HG03378 (cell line): ENCODE data around the gene SUPT3H.
A peak's percentile ranks its signal among the peaks of the same experiment; 100 is the strongest.

Source experiments
- ATAC-seq: cut with Tn5 transposase; IDR thresholded peaks from one replicate; pipeline ENCODE4 v1.9.1; 2021; ENCODE audit warnings: mild to moderate bottlenecking, moderate library complexity; ENCODE audit not compliant: unreplicated experiment

SUPT3H gene

DNA sequence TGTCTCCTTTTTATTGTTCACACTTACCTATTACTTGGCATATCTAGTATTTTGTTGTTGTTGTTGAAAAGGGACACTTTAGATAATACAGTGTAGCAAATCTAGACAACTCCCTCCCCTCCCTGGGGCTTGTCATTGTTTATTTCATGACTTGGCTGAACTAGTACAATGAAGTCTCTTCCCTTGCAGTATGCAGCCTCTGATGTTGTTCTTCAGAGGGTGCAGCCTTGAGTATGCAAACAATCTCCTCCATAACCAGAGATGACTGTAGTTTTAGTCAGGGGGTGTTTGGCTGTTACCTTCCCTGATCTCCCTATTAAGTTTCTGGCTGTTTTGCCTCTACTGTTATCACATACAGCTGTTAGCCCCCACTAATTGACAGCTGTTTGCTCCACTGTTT, 365.0 kb downstream of the SUPT3H start:
- no peak for ATAC-seq

DNA sequence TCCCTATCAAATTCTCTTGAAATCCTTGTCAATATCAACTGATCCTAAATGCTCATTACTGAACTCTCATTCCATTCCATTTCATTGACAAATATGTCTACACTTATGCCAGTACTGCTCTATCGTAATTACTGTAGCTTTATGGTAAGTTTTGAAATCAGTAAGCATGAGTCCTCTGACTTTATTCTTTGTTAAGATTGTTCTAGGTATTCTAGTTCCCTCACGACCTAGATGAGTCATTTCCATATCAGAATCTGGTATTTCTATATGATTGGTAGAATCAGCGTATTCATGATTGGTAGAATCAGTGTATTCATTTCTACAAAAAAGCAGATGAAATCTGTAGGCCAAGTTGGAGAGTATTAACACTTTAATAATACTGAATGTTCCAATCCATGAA, 368.2 kb downstream of the SUPT3H start:
- ATAC-seq = no peak

DNA sequence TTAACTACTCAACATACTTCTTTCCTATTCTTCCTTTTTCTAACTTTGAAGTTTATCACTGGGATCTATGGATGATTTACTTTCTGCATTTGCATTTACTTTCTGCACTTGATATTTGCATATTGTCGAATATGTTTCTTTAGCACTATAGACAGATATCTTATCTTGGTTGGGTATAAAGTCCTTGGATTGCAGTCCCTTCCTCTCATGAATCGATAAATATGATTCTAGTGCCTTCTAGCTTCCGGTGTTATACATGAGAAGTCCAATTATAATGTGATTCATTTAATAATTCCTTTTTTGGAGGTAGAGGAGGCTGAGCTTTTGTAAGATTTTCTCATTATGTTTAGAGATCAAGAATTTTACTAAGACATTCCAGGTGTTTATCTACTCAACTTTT, 370.8 kb downstream of the SUPT3H start:
- ATAC-seq = no peak

DNA sequence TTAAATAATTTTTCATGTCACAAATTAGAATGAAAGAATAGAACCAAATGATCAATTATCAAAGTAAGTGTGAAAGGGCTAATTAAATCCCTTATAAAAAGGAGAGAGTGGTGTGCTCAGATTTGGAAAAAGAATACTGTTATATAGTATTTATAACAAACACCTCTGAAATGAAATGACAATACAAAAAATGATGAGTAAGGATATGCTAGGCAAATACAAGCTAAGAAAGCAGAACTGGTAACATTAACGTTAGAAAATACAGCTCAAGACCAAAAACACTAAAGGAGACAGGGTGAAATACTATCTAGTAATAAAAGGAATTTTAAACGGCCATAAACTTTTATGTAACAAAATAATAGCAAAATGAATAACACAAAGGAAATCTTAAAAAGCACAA, 373.8 kb downstream of the SUPT3H start:
- ATAC-seq = no peak

DNA sequence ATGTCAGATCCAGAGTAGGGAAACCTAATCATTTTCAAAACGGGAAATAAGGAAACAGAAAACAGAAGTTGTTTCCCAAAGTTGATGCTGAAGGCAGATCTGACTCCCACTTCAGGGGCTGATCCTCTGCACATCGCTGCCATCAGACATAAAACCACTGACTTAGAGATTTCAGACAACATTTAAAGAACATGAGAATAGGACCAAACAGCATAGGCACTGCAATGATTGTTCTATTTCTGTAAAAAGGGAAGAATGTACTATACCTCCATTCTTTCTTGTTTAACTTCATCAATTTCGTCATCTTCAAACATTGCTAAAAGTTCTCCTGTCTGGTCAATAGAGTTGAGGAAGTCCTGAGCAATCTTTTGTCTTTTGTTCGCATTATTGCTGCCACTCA, 374.3 kb downstream of the SUPT3H start:
- ATAC-seq = no peak

GRCh38 chr6:45002390-45003105, 375.2 kb downstream of the SUPT3H start:
- no peak for ATAC-seq

- ATAC-seq = peak; percentile 100
Observed at GRCh38 chr6:45001663-45002062, 376.1 kb downstream of the SUPT3H start.

- ATAC-seq = no peak
Observed at GRCh38 chr6:45000833-45001232, 376.9 kb downstream of the SUPT3H start.

DNA sequence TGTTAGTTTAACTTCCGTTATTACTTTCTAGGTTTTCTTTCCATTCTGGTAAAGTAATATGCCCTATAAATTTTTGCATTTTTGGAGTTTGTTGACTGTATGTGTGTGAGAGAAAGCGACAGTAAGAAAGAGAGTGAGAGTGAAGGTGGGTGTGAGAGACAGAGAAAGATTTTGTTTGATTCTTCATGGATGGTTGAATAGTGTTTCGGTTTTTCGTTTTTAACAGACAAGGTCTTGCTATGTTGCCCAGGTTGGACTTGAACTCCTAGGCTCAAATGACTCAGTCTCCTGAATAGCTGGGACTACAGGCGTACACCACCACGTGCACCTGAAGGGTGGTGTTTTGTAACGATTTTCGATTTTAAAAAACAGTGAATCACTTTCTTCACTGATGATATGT, 378.7 kb downstream of the SUPT3H start:
- ATAC-seq = no peak

DNA sequence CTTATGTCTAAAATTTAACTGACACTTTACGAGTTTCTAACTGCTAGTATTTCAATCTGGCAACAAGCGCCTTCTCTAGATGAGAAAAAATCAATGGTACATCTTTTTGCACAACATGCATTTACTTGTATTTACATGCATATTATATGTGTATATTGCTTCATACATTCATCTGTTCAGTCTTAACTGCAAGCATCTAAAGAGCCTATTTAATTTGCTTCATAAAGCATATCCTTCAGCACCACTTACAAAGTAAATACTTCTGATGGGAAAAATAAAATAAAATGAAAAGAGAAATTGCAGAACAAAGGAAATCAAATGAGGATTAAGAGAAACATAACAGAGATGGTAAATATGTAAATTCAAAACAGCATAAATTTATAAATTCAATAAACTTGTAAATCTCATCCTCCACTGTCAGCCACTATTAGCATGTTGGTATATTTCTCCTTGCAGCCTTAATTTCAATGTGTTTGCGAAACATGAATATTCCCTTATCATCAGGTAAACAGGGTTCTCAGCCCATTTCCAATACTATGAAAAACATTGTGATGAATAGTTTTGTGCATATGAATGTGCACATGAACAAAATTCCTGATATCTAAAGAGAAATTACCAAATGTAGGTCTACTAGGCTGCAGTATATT, 382.1 kb downstream of the SUPT3H start:
- no peak for ATAC-seq

DNA sequence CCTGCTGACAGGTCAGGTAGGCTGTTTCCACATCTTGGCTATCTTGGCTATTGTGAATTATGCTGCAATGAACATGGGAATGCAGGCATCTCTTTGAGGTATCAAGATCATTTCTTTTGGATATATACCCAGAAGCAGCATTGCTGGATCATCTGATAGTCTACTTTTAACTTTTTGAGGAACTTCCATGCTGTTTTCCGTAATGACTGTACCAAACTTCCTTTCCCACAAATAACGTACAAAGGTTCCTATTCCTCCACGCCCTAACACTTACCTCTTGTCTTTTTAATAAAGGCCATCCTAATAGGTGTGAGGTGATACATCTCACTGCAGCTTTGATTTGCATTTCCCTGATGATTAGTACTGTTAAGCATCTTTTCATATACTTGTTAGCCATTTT, 388.3 kb downstream of the SUPT3H start:
- no peak for ATAC-seq

DNA sequence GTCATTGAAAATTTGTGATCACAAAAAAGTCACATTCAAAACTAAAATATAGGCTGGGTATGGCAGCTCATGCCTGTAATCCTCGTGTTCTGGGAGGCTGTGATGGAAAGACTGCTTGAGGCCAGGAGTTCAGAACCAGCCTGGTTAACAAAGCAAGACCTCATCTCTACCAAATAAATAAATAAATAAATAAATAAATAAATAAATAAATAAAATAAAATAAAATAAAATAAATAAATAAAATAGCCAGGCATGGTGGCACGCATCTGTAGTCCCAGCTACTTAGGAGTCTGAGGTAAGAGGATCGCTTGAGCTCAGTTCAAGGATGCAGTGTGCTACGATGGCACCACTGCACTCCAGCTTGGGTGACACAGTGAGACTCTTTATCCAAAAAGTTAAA, 392.7 kb downstream of the SUPT3H start:
- no peak for ATAC-seq

DNA sequence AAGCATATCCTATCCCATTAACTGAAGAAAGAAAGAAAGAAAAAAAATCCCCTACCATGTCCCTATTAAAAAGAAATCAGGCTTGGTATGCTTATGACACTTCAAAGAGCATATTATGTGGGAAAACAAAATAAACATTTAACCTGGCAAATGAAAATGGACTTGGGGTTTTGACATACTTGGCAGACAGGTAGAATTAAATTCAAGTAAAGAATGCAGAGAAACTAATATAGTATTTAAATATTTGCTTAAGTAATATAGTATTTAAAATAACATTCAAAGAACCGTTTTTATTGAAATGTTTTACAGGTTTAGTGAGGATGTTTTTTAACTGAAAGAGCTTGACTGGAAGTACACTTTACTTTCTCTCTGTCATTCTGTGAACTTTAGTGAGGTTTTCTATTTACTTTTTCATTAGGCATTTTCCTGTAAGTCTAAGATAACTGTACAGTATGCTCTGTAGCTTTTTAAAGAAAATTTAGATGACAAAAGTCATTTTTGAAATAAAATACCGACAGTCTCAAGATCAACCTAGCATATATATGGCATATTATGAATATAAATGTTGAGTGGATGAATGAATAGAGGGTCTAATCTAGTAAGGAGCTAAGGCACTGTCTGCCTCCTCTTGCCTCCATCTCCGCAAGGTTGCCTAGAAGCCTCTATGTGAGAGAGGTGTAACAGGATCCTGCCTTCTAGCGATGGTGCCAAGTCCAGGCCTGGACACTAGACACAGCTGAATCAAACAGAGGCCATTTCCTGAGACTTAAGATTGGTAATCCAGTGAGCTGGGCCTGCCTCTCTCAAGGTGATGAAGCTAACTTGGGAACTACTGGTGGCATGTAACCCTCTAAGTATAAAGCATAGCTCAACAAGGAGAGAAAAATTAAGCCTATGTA, 394.0 kb downstream of the SUPT3H start:
- ATAC-seq = no peak

DNA sequence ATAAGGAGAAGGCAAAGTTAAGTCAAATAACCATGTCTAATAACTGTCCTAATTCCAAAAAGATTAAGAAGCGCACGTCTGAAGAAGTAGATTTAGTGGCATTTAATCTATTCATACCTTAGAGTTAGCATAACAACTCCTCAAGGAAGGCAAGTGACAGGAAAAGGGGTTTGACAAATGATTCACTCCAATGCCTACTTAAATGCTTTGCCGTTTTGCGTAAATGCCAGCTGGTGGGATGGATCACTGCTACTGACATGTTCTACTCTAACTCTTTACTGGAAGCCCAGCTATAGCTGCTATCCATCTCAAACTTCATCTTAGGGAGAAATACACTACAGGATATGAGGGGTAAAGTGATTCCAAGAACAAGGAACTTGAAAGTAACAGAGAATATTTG, 396.9 kb downstream of the SUPT3H start:
- no peak for ATAC-seq

DNA sequence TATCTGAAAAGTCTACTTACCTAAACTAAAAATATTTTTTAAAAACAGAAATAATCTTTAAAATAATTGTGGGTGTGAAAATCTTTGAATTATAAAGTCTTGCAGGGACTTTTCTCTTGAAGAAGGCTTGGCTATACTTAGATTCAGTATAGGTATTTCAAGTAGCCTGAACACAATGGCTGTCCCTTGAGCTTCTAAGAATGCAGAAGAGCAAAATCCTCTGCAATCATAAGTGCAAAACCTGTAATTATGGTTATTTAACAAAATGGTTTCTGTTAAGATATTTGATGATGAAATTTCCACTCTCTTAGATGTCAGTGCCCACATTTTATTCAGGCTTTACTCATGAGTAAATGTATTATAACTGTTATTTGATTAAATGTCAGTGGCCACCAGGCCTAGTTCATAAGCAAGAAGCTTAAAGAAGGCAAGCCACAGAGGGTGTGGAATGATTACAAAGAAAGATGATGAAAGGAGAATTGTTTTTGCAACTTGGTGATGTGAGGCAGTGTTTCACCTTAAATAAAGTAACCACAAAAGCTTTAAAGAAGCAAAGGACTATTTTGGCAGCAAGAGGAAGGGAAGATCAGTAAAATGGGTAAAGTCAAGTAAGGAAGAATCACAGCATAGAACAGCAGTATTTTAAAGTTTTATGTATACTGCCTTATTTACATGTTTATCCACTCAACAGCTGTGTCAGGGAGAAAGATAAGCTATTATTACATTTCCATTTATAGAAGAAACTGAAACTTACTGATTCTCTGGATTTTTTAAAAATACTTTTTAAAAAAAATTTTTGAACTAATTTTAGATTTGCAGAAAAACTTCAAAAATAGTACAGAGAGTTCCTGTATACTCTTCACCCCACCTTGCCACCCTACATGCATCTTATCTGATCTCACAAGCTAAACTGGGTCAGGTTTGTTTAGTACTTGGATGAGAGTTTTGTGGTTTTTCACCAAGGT, 400.8 kb downstream of the SUPT3H start:
- no peak for ATAC-seq

DNA sequence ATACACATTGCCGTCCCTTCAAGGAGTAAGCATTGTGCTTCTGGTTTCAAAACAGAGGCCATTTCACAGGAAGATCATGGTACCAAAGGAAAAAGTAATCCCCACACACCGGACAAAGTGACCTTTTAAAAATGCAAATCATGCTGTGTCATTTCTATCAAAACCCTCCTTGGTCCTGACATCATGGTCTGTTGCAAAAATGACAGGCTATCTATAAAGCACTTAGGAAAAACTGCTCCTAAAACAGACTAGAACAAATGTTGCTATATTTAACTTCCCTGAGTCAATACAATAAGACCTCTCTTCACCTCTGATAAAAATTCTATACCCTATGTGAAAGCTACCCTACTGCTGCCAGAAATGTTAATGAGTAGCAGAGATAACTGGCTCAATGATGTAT, 403.2 kb downstream of the SUPT3H start:
- ATAC-seq = no peak

DNA sequence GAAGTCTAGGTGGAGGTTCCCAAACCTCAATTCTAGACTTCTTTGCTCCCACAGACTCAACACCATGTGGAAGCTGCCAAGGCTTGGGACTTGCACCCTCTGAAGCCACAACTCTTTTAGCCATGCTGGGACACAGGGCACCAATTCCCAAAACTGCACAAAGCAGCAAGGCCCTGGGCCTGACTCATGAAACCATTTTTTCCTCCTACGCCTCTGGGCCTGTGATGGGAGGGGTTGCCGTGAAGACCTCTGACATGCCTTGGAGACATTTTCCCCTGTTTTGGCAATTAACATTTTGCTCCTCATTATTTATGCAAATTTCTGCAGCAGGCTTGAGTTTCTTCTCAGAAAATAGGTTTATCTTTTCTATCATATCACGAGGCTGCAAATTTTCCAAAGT, 405.0 kb downstream of the SUPT3H start:
- no peak for ATAC-seq

DNA sequence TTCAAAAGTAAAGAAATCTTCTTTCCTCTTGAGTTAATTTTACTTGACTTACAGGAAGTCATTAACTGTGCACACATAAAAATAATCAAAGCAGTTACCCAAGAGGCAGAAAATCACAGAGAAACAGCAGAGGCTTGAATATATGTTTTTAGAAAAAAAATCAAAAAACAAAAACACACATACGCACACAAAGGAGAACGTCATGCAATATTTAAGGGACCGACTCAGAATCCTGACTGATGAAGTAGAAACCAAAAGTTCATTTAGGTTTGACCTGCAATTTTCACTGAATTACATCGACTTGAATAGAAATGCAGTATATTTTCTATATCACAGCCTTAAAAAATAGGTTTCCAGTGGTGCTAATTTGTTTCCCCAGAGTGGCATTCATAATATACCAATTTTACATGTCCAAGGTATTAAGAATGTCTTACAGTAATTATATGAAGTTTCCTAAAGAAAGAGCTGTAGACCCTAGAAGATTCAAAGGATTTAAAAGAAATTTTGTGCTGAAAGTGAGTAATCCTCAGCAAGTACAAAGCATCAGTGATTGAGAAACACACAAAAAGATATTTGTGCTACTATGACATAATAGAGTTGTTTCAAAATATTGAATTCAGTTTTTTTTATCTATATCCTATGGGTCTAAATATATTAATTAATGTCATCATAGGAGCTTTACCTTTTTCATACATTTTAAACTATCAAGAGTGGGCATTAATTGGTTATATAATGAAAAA, 408.1 kb downstream of the SUPT3H start:
- ATAC-seq = no peak

DNA sequence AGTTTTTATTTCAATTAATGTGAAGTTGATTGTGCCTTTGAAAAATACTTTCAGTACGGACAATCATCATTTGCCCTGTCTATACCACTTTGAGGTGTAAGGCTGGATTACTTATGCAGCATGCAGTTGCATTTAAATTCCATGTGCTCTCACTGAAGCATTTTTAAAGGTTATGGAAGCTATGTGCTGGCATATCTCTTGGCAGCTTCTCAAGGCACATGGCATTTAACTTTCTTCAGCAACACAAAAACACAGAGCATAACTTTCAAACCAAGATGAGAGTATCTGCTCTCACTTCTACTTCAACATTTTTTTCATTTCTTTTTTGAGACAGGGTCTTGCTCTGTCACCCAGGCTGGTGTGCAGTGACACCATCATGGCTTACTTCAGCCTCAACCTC, 410.3 kb downstream of the SUPT3H start:
- no peak for ATAC-seq
